DOHH2 (cell line): ENCODE results near the gene FILIP1.

Source experiments
- H3F3A ChIP-seq: fragments of 200-600 bp; sonication (generic), shearing (Covaris generic); 2 replicates; pipeline ENCODE4 v1.6.0; 2016; ENCODE audit warnings: antibody characterized with exemption, mild to moderate bottlenecking; ENCODE audit not compliant: control insufficient read depth, insufficient read depth
- H3K27ac ChIP-seq: fragments of 200-600 bp; sonication (generic); 2 replicates; pipeline ENCODE4 v1.5.1; 2014; ENCODE audit warnings: low read depth, mild to moderate bottlenecking, low read length, moderate library complexity
- H3K27me3 ChIP-seq: fragments of 200-600 bp; sonication (generic); 2 replicates; pipeline ENCODE4 v1.6.1; 2014; ENCODE audit warnings: mild to moderate bottlenecking, low read length, mixed read lengths; ENCODE audit not compliant: control insufficient read depth
- H3K36me3 ChIP-seq: fragments of 200-600 bp; sonication (generic); 2 replicates; pipeline ENCODE4 v1.6.1; 2014; ENCODE audit warnings: mild to moderate bottlenecking, low read length, moderate library complexity, mixed read lengths; ENCODE audit not compliant: control insufficient read depth
- H3K4me1 ChIP-seq: fragments of 200-600 bp; sonication (generic); 2 replicates; pipeline ENCODE4 v1.6.1; 2014; ENCODE audit warnings: mild to moderate bottlenecking, low read length, mixed read lengths; ENCODE audit not compliant: control insufficient read depth
- H3K4me2 ChIP-seq: fragments of 200-600 bp; sonication (generic); 2 replicates; pipeline ENCODE4 v1.6.0; 2014; ENCODE audit warnings: mild to moderate bottlenecking, low read length, moderate library complexity
- H3K4me3 ChIP-seq: fragments of 200-600 bp; sonication (generic); 2 replicates; pipeline ENCODE4 v1.5.1; 2014; ENCODE audit warnings: mild to moderate bottlenecking, low read length, mixed read lengths
- H3K79me2 ChIP-seq: fragments of 200-600 bp; sonication (generic); 2 replicates; pipeline ENCODE4 v1.6.1; 2014; ENCODE audit warnings: mild to moderate bottlenecking, low read length, mixed read lengths; ENCODE audit not compliant: control insufficient read depth
- H3K9me2 ChIP-seq: fragments of 200-600 bp; sonication (generic); replicated peaks from 2 replicates; pipeline ENCODE4 v1.6.1; 2014; ENCODE audit warnings: mild to moderate bottlenecking, low read length, mixed read lengths; ENCODE audit not compliant: control insufficient read depth
- H3K9me3 ChIP-seq: fragments of 200-600 bp; sonication (generic); 2 replicates; pipeline ENCODE4 v1.6.1; 2014; ENCODE audit warnings: antibody characterized with exemption, low read length, mixed read lengths; ENCODE audit not compliant: control insufficient read depth, insufficient read depth
- H4K20me1 ChIP-seq: fragments of 200-600 bp; sonication (generic); 2 replicates; pipeline ENCODE4 v1.6.0; 2014; ENCODE audit warnings: low read depth, mild to moderate bottlenecking, antibody characterized with exemption, low read length, moderate library complexity; ENCODE audit not compliant: control insufficient read depth, insufficient read depth
- CTCF ChIP-seq: fragments of 200-600 bp; sonication (generic); IDR thresholded peaks from one replicate; pipeline ENCODE4 v1.5.1; 2014; ENCODE audit warnings: antibody characterized with exemption, mild to moderate bottlenecking, low read depth, low read length; ENCODE audit not compliant: poor library complexity, severe bottlenecking
- EZH2phosphoT487 ChIP-seq: fragments of 200-600 bp; sonication (generic); IDR thresholded peaks from 2 replicates; pipeline ENCODE4 v1.6.1; 2017; ENCODE audit warnings: borderline replicate concordance, mild to moderate bottlenecking, antibody characterized with exemption, low read length, moderate library complexity, mixed read lengths

Gene FILIP1

GRCh38 chr6:75531174-75531573 lies 37.6 kb upstream of the FILIP1 start:
- Histone ChIP-seq H3K27ac (no peak overlapping the region), H3K9me2 (no peaks in the 10 kb centered on the region)

GRCh38 chr6:75530696-75531095 lies 37.1 kb upstream of the FILIP1 start:
- Histone ChIP-seq H3K79me2 (no peaks in the 10 kb centered on the region), H3K4me1 (no peaks in the 10 kb centered on the region), H3K9me2 (no peaks in the 10 kb centered on the region), H3K4me2 (no peak overlapping the region), H3K4me3 (no peak overlapping the region), H4K20me1 (no peaks in the 10 kb centered on the region), H3F3A (no peaks in the 10 kb centered on the region), H3K9me3 (no peaks in the 10 kb centered on the region), H3K27me3 (peaks cover 26% of the 10 kb centered on the region), H3K36me3 (no peaks in the 10 kb centered on the region), H3K27ac (no peak overlapping the region)
- TF ChIP-seq EZH2phosphoT487 (no peak), CTCF (no peak)

More at GRCh38 chr6:75531174-75531573, 37.6 kb upstream of the FILIP1 start:
- H3K9me3 ChIP-seq = no peaks in the 10 kb centered on the region
- H3K36me3 ChIP-seq = no peaks in the 10 kb centered on the region
- no peak overlapping the region for H3K4me2 ChIP-seq
- H3F3A ChIP-seq = no peaks in the 10 kb centered on the region
- H3K4me1 ChIP-seq = no peaks in the 10 kb centered on the region
- TF ChIP-seq EZH2phosphoT487 (no peak), CTCF (no peak)
- H3K27me3 ChIP-seq = peaks cover 26% of the 10 kb centered on the region
- H3K4me3 ChIP-seq = no peak overlapping the region
- no peaks in the 10 kb centered on the region for H3K79me2 ChIP-seq
- H4K20me1 ChIP-seq = no peaks in the 10 kb centered on the region

- no peak overlapping the region for H3K4me2 ChIP-seq
- H3K9me2 ChIP-seq = no peaks in the 10 kb centered on the region
- TF ChIP-seq EZH2phosphoT487 = no peak
- TF ChIP-seq CTCF = no peak
- no peaks in the 10 kb centered on the region for H3K79me2 ChIP-seq
- no peaks in the 10 kb centered on the region for H4K20me1 ChIP-seq
- H3K27ac ChIP-seq = no peak overlapping the region
- H3K9me3 ChIP-seq = no peaks in the 10 kb centered on the region
- H3K4me3 ChIP-seq = no peak overlapping the region
- H3K27me3 ChIP-seq = peaks cover 29% of the 10 kb centered on the region
- H3K36me3 ChIP-seq = no peaks in the 10 kb centered on the region
- no peaks in the 10 kb centered on the region for H3K4me1 ChIP-seq
- H3F3A ChIP-seq = no peaks in the 10 kb centered on the region
Measured at GRCh38 chr6:75528423-75528822, 34.8 kb upstream of the FILIP1 start.
